SK-N-MC (cell line): ENCODE measurements around the gene GNGT1.

Experiments used
- EZH2 ChIP-seq: fragments of 200-600 bp; sonication (generic); IDR thresholded peaks from one replicate; pipeline ENCODE4 v1.6.1; 2017; ENCODE audit warnings: antibody characterized with exemption
- FOXP2 ChIP-seq: optimal IDR thresholded peaks from 2 replicates; pipeline ENCODE3; 2011; ENCODE audit warnings: mild to moderate bottlenecking, moderate library complexity; ENCODE audit not compliant: insufficient read depth; ENCODE audit errors: extremely low read length, control extremely low read depth
- POLR2AphosphoS5 ChIP-seq: IDR thresholded peaks from 2 replicates; pipeline ENCODE4 v1.6.1; 2012; ENCODE audit warnings: mild to moderate bottlenecking, low read depth, low read length, borderline replicate concordance

- no peak for TF ChIP-seq POLR2AphosphoS5
- no peak for TF ChIP-seq EZH2
- TF ChIP-seq FOXP2, result no peak
These were observed 32.3 kb upstream of the GNGT1 start for GRCh38 chr7:93873998-93874574.
